Central memory CD8-positive, alpha-beta T cell (primary cell): Measurements from ENCODE around the gene ANAPC15.
"Not testable (repeated sequence)": the region's sequence is repeated elsewhere in the genome, so short reads cannot be mapped to it uniquely, and the experiment has no call there.

Source experiments
- ATAC-seq: fragments of 150-1000 bp; cut with Tn5 transposase; replicated peaks from 2 replicates; pipeline ENCODE4 v1.10.0; 2022; ENCODE audit warnings: mild to moderate bottlenecking, moderate FRiP score, moderate number of reproducible peaks; ENCODE audit not compliant: poor library complexity, severe bottlenecking; ENCODE audit errors: extremely low read depth
- DNase-seq, 2 donors: peaks; one replicate each; pipeline ENCODE4 v3.0.0; 2021; ENCODE audit warnings: low spot score in 2 of 2
- H3K27ac Mint-ChIP-seq: one replicate; pipeline ENCODE4 v1.8.0; 2022; ENCODE audit warnings: low read depth, mild to moderate bottlenecking, moderate library complexity, mixed read lengths
- H3K27me3 Mint-ChIP-seq: one replicate; pipeline ENCODE4 v1.8.0; 2022; ENCODE audit warnings: mixed read lengths
- H3K36me3 Mint-ChIP-seq: one replicate; pipeline ENCODE4 v1.8.0; 2022; ENCODE audit warnings: mild to moderate bottlenecking, moderate library complexity, mixed read lengths; ENCODE audit not compliant: insufficient read depth
- H3K4me1 Mint-ChIP-seq: one replicate; pipeline ENCODE4 v1.8.0; 2022; ENCODE audit warnings: mixed read lengths
- H3K4me3 Mint-ChIP-seq: one replicate; pipeline ENCODE4 v1.8.0; 2022; ENCODE audit warnings: mild to moderate bottlenecking, moderate library complexity, mixed read lengths
- H3K9me3 Mint-ChIP-seq: one replicate; pipeline ENCODE4 v1.8.0; 2022; ENCODE audit warnings: mixed read lengths

ANAPC15 gene

DNA sequence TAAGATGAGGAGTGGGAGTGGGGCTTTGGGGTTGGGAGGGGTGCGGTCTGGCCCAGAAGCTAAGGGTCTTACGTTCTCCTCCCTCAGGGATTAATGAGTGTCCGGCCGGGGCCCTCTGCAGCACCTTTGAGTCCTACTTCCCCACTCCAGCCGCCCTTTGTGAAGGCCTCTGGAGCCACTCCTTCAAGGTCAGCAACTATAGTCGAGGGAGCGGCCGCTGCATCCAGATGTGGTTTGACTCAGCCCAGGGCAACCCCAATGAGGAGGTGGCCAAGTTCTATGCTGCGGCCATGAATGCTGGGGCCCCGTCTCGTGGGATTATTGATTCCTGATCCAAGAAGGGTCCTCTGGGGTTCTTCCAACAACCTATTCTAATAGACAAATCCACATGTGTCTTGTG, 27.0 kb upstream of the ANAPC15 start:
- Mint-ChIP-seq H3K27me3 (peaks cover 9% of the 10 kb centered on the region), H3K36me3 (no peaks in the 10 kb centered on the region), H3K27ac (no peak overlapping the region), H3K9me3 (no peaks in the 10 kb centered on the region), H3K4me1 (peaks cover 4% of the 10 kb centered on the region), H3K4me3 (no peak overlapping the region)
- DNase-seq, result no peak
- ATAC-seq, result no peak

DNA sequence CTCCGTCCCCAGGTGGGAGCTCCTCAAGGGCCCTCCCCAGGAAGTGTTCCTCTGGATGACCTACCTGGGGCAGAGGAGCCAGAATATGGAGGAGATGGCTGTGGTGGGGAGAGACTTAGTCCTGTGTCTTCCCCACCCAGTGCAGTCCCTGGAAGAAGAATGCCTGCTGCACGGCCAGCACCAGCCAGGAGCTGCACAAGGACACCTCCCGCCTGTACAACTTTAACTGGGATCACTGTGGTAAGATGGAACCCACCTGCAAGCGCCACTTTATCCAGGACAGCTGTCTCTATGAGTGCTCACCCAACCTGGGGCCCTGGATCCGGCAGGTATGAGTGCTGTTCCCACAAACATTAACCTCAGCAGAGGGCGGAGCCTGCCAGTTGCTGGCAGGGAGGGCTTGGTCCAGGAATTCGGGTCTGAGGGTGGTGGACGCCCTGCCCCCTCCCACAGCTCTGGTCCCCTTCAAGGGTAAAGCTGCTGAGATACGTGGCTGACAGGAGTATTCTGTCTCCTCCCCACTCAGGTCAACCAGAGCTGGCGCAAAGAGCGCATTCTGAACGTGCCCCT, 26.4 kb upstream of the ANAPC15 start:
- Mint-ChIP-seq H3K27ac (no peak overlapping the region), H3K4me3 (no peak overlapping the region), H3K36me3 (no peaks in the 10 kb centered on the region), H3K27me3 (peaks cover 10% of the 10 kb centered on the region), H3K4me1 (peaks cover 2% of the 10 kb centered on the region), H3K9me3 (no peaks in the 10 kb centered on the region)
- DNase-seq (no peak), ATAC-seq (no peak)

DNA sequence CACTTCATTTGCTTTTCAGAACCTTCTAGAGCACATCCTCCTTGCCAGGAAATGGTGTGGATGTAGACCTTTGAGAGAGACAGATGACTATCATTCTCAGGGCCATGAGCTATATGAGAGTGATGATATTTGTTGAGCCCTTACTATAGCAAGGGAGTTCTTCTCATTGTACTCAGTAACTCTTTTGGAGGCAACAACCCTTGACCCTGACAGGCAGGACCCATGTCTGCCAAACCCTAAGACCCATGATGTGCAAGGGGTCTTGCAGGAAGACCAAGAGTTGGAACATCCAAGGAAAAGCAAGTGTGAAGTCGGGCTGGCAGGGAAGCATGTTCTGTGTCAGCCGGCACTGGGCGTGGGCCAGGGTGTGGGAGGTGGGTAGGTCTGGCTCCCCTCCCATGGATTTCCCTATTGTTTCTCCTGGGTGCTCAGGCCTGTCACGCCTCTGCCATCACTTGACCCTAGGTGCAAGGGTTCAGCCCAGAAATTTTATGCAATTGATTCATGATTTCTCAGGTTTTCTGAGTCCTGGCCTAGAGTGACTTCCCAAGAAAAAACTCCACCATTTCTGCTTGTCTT, 24.3 kb upstream of the ANAPC15 start:
- H3K27me3 Mint-ChIP-seq, result peaks cover 22% of the 10 kb centered on the region
- no peak overlapping the region for H3K27ac Mint-ChIP-seq
- no peak overlapping the region for H3K4me3 Mint-ChIP-seq
- no peaks in the 10 kb centered on the region for H3K9me3 Mint-ChIP-seq
- ATAC-seq (no peak), DNase-seq (no peak)
- H3K36me3 Mint-ChIP-seq, result no peaks in the 10 kb centered on the region
- H3K4me1 Mint-ChIP-seq, result no peaks in the 10 kb centered on the region

DNA sequence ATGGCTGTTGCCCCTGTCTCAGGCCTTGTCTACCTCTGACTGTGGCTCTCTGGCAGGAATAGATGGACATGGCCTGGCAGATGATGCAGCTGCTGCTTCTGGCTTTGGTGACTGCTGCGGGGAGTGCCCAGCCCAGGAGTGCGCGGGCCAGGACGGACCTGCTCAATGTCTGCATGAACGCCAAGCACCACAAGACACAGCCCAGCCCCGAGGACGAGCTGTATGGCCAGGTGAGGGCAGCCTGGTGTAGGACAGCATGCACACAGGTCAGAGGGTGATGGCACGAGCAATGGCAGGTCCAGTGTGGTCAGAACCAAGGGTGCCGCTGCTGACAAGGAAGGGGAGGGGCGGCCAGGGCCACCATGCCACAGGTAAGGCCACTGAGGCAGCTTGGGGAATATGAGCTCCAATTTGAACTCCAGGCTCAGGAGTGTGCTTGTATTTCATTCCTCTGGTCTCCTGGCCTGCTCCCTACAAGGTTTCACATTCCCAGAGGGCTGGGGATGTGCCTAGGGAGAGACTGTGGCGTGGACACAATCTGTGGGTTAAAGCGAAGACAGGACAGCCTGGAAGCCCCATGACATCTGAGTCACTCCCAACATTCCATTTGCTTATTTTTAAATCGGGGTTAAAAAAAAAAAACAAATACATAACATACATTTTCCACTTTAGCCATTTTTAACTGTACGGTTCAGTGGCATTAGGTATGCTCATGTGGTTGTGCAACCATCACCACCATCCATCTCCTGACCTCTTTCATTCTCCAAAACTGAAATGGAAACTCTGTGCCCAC, 23.6 kb upstream of the ANAPC15 start:
- ATAC-seq (no peak), DNase-seq (no peak)
- no peaks in the 10 kb centered on the region for H3K36me3 Mint-ChIP-seq
- H3K9me3 Mint-ChIP-seq, result no peaks in the 10 kb centered on the region
- H3K27me3 Mint-ChIP-seq, result peaks cover 22% of the 10 kb centered on the region
- no peaks in the 10 kb centered on the region for H3K4me1 Mint-ChIP-seq
- H3K4me3 Mint-ChIP-seq, result no peak overlapping the region
- no peak overlapping the region for H3K27ac Mint-ChIP-seq

DNA sequence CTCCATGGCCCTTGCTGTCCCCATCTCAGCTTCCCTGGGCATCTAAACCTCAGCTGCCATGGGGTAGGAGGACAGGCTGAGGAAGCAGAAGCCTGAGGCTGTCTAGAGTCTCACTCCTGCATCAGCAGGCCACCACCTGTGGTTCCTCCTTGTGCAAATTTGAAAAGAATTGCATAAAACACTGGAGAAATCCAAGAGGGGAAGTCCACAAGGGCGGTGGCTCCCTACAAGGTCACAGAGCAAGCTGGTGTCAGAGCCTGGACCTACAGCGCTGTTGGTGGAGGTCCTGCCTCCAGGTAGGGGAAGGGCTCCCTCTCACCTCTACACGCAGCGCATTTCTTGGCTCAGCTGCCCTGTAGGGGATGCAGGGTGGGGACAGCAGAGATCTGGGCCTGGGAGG, 23.0 kb upstream of the ANAPC15 start, which contains the start of gene FOLR3:
Gene FOLR3, plus strand, starts transcription at position 253 of the 400 bp plus-strand sequence. CDS start 228 bp downstream, outside the sequence.
- not testable (repeated sequence) for H3K9me3 Mint-ChIP-seq, ATAC-seq, DNase-seq, H3K27ac Mint-ChIP-seq, H3K4me1 Mint-ChIP-seq, H3K36me3 Mint-ChIP-seq, H3K4me3 Mint-ChIP-seq
- peaks cover 22% of the 10 kb centered on the region for H3K27me3 Mint-ChIP-seq

DNA sequence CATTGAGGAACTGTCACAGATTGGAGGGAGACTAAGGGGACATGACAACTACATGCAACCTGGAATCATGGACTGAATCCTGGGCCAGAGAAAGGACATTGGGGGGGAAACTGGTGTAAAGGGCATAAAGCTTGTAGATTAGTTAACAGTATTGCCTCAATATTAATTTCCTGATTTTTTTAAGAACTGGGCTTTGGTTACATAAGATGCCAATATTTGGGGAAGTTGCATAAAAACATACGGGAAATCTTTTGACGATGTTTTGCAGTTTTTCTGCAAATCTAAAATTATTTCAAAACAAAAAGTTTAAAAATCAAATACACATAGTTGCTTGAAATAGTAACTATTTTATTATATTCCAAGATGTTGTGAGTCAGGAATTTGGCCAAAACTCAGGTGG, 20.2 kb upstream of the ANAPC15 start:
- no peak for DNase-seq
- Mint-ChIP-seq H3K36me3 (peaks cover 1% of the 10 kb centered on the region), H3K27me3 (peaks cover 13% of the 10 kb centered on the region), H3K4me1 (no peaks in the 10 kb centered on the region), H3K4me3 (no peak overlapping the region), H3K9me3 (peaks cover 11% of the 10 kb centered on the region), H3K27ac (no peak overlapping the region)
- no peak for ATAC-seq

DNA sequence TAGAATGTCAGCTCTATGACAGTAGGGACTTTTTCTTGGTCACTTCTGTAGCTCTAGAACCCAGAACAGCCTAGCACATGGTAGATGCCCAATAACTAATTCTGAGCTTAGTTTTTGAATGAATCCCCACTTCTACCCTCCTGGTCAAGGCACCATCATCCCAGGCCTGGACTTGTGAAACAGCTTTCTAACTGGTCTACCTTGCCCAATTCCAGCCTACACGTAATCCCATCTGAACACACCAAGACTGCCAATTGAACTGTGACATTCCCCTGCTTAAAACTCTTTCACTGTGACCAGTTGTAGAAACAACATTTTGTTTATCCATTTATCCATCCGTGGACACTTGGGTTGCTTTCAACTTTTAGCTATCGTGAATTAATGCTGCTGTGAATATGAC, 16.9 kb upstream of the ANAPC15 start:
- H3K27me3 Mint-ChIP-seq, result peaks cover 13% of the 10 kb centered on the region
- no peak overlapping the region for H3K27ac Mint-ChIP-seq
- peaks cover 1% of the 10 kb centered on the region for H3K36me3 Mint-ChIP-seq
- ATAC-seq (no peak), DNase-seq (no peak)
- no peaks in the 10 kb centered on the region for H3K4me1 Mint-ChIP-seq
- H3K4me3 Mint-ChIP-seq, result no peak overlapping the region
- peaks cover 11% of the 10 kb centered on the region for H3K9me3 Mint-ChIP-seq

DNA sequence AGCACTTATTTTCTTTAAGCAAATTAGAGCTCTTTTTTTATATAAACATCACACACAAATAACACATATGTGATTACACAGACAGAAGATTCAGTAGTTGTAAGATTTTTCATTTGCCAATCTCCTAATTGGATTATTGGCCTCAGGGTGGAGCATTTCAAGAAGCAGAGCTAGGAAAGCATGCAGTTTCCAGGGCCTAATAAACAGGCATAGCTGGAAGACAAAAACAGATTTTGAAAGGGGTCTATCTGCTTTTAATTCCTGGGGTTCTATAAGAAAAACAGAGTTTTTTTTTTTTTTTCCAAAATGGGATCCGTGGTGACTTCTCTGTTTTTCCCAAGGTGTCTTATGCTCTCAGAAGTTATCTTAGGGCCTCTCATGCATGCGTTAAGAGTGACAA, 15.4 kb upstream of the ANAPC15 start:
- ATAC-seq, result no peak

DNA sequence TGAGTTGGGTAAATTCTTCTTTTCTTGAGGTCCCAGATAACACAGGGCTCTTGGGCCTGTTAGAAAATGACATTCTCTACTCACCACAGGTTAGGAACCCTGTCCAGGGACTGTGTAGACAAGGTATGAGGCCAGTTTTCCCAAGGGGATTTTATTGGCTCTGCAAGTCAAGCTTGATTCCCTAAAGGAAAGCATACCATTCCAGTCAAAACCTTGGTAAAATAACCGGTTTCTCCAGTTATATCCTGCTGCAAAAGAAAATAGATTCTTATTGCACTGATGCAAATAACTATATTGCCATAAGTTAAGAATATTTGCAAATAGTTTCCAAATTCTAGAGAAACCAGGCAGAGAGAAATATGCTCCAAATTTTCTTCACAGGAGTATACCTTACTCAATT, 13.5 kb upstream of the ANAPC15 start:
- peaks cover 6% of the 10 kb centered on the region for H3K27me3 Mint-ChIP-seq
- H3K4me3 Mint-ChIP-seq, result no peak overlapping the region
- H3K9me3 Mint-ChIP-seq, result peaks cover 11% of the 10 kb centered on the region
- peaks cover 1% of the 10 kb centered on the region for H3K36me3 Mint-ChIP-seq
- ATAC-seq, result no peak
- H3K4me1 Mint-ChIP-seq, result no peaks in the 10 kb centered on the region
- no peak overlapping the region for H3K27ac Mint-ChIP-seq
- no peak for DNase-seq

More for the DNA sequence above, 15.4 kb upstream of the ANAPC15 start:
- H3K27ac Mint-ChIP-seq, result no peak overlapping the region
- H3K27me3 Mint-ChIP-seq, result peaks cover 2% of the 10 kb centered on the region
- no peak for DNase-seq
- peaks cover 1% of the 10 kb centered on the region for H3K36me3 Mint-ChIP-seq
- peaks cover 11% of the 10 kb centered on the region for H3K9me3 Mint-ChIP-seq
- no peak overlapping the region for H3K4me3 Mint-ChIP-seq
- H3K4me1 Mint-ChIP-seq, result no peaks in the 10 kb centered on the region

DNA sequence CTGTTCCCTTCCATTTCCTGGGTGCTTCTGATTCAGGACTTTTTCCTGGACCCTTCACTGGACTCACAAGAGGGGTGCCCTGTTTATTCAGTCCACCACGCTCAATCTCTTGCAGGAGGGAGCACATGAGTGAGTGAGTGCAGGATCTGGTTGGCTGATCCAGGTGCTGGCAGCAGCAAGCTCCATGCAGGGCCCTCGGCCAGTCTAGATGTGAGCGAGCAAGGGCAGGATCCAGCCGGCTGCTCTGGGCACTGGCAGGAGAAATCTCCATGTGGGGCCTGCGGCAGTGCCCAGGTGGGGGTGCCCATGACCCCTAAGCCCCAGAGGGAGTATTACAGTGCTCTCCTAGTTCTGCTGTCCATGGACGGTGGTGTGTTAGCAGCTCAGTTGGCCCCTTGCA, 11.6 kb upstream of the ANAPC15 start:
- Mint-ChIP-seq H3K27me3 (peaks cover 17% of the 10 kb centered on the region), H3K27ac (no peak overlapping the region), H3K4me3 (no peak overlapping the region), H3K9me3 (peaks cover 8% of the 10 kb centered on the region), H3K36me3 (peaks cover 1% of the 10 kb centered on the region), H3K4me1 (no peaks in the 10 kb centered on the region)
- DNase-seq (no peak), ATAC-seq (no peak)

DNA sequence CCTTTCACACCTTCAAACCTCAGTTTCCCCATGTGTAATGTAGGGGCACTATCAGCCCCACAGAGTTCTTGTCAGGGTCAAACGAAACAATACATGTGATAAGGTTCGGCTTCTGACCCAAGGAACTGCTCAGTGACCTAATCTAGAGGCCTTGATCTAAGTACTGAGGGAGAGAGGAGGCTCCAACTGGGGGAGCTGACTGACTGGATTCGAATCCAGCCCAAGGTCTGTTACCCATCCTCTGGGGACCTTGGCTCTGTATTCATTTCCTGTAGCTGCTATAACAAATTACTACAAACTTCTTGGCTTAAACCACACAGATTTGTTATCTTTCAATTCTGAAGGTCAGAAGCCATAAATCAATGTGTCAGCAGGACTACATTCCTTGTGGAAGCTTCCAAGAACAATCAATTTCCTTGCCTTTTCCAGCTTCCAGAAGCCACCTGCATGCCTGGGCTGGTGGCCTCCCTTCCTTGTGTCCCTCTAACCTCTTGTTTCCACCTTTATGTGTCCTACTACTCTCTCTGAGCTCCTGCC, 10.7 kb upstream of the ANAPC15 start:
- Mint-ChIP-seq H3K27me3 (peaks cover 26% of the 10 kb centered on the region), H3K27ac (no peak overlapping the region), H3K4me3 (no peak overlapping the region), H3K36me3 (no peaks in the 10 kb centered on the region), H3K4me1 (no peaks in the 10 kb centered on the region), H3K9me3 (no peaks in the 10 kb centered on the region)
- DNase-seq (no peak), ATAC-seq (no peak)

DNA sequence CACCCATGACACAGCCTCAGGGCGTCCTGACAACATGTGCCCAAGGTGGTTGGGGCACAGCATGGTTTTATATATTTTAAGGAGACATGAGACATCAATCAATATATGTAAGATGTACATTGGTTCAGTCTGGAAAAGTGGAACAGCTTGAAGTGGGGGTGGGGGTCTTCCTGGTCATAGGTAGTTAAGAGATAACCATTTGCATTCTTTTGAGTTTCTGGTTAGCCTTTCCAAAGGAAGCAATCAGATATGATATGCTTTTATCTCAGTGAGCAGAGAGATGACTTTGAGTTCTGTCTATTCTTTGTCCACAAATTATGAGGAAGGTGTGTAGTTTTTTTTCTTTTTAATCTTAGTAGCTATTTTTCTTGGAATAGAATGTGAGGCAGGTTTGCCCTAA, 10.1 kb upstream of the ANAPC15 start:
- Mint-ChIP-seq H3K27me3 (peaks cover 26% of the 10 kb centered on the region), H3K36me3 (no peaks in the 10 kb centered on the region), H3K27ac (no peak overlapping the region), H3K9me3 (no peaks in the 10 kb centered on the region), H3K4me3 (no peak overlapping the region), H3K4me1 (no peaks in the 10 kb centered on the region)
- no peak for DNase-seq
- no peak for ATAC-seq

DNA sequence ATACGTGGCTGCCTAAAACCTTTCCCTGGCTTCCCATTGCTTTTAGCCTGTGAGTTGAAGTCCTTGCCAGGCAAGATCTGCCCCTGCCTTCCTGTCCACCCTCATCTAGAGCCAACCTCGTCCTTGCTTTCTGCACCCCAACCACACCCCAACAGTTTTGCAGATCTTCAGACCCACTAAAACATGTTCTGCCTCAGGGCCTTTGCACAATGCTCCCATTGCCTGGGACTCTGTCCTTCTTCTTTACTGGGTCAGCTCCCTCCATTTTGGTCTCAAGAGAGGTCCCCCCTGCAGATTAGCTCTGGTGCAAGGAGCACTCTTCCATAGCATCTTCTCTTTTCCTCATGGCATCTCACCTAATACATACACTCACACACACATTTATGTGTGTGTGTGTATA, 8.4 kb upstream of the ANAPC15 start:
- no peak for DNase-seq
- H3K27ac Mint-ChIP-seq, result no peak overlapping the region
- H3K4me1 Mint-ChIP-seq, result no peaks in the 10 kb centered on the region
- no peaks in the 10 kb centered on the region for H3K36me3 Mint-ChIP-seq
- no peaks in the 10 kb centered on the region for H3K9me3 Mint-ChIP-seq
- no peak for ATAC-seq
- peaks cover 26% of the 10 kb centered on the region for H3K27me3 Mint-ChIP-seq
- no peak overlapping the region for H3K4me3 Mint-ChIP-seq
